Fibroblast of lung (primary cell): ENCODE results near the gene FBXO7.

ENCODE experiments used
- EZH2 ChIP-seq: IDR thresholded peaks from 2 replicates; pipeline ENCODE4 v1.5.1; 2012; ENCODE audit warnings: low read length, control low read depth, mild to moderate bottlenecking; ENCODE audit errors: missing control alignments
- TF ChIP-seq, protein P1 (sequence below), 2 donors: IDR thresholded peaks in 1 of 2; conservative IDR thresholded peaks in 1 of 2; 1 replicate in 1 of 2; 2 replicates in 1 of 2; pipeline ENCODE4 v1.5.1; 2011 to 2012; ENCODE audit warnings: low read length in 2 of 2, control low read depth in 1 of 2, inconsistent platforms in 1 of 2, low read depth in 1 of 2, mild to moderate bottlenecking in 1 of 2

DNA sequence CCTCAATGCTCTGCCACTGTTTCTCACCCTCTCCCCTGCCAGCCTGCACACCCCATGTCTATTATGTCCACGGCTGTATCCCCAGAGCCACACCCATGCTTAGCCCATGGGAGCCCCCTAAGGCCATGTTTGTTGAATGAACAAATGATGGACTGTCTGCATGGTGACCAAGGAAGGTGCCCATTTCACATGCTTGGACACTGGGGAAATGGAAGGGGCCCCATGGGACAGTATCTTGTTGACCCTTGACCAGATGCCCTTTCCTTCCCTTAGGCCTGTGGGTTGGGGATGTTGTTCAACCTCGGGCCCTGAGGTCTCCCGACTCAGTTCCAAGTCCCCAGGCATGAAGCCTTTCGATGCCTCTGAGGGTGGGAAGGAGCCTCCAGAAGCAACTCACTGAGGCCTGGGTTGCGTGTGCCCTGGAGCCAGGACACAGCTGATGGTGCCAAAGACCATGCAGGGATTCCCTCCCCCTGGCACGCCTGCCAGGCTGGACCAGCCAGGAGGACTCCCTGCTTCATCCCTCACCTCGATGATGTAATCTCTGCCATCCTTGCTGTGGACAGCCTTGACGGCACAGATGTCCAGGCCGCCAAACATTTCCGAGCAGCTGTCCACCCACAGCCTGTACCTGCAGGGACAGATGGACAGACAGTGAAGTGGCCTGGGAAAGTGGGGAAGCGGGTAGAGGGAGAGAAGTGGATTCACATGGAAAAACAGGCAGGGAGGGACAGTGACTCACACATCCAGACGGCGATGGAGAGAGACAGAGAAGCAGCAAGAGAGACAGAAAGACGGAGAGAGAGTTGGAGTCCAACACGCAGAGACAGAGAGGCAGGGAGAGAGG is 58.9 kb downstream of the FBXO7 start:
- TF ChIP-seq, protein P1, sequence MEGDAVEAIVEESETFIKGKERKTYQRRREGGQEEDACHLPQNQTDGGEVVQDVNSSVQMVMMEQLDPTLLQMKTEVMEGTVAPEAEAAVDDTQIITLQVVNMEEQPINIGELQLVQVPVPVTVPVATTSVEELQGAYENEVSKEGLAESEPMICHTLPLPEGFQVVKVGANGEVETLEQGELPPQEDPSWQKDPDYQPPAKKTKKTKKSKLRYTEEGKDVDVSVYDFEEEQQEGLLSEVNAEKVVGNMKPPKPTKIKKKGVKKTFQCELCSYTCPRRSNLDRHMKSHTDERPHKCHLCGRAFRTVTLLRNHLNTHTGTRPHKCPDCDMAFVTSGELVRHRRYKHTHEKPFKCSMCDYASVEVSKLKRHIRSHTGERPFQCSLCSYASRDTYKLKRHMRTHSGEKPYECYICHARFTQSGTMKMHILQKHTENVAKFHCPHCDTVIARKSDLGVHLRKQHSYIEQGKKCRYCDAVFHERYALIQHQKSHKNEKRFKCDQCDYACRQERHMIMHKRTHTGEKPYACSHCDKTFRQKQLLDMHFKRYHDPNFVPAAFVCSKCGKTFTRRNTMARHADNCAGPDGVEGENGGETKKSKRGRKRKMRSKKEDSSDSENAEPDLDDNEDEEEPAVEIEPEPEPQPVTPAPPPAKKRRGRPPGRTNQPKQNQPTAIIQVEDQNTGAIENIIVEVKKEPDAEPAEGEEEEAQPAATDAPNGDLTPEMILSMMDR (conservative IDR thresholded peaks at IDR 0.05 in 1 of 2, IDR thresholded peaks at IDR 0.05 in 1 of 2; ENCODE audit: low read depth in 1 of 2, low read length in 2 of 2): no peak
- TF ChIP-seq EZH2: no peak
